HG03432 (cell line): Measurements from ENCODE around the gene HOXD10.

Experiments used
- ATAC-seq: cut with Tn5 transposase; IDR thresholded peaks from one replicate; pipeline ENCODE4 v1.9.1; 2021; ENCODE audit warnings: mild to moderate bottlenecking, moderate library complexity; ENCODE audit not compliant: unreplicated experiment

The HOXD10 gene

DNA sequence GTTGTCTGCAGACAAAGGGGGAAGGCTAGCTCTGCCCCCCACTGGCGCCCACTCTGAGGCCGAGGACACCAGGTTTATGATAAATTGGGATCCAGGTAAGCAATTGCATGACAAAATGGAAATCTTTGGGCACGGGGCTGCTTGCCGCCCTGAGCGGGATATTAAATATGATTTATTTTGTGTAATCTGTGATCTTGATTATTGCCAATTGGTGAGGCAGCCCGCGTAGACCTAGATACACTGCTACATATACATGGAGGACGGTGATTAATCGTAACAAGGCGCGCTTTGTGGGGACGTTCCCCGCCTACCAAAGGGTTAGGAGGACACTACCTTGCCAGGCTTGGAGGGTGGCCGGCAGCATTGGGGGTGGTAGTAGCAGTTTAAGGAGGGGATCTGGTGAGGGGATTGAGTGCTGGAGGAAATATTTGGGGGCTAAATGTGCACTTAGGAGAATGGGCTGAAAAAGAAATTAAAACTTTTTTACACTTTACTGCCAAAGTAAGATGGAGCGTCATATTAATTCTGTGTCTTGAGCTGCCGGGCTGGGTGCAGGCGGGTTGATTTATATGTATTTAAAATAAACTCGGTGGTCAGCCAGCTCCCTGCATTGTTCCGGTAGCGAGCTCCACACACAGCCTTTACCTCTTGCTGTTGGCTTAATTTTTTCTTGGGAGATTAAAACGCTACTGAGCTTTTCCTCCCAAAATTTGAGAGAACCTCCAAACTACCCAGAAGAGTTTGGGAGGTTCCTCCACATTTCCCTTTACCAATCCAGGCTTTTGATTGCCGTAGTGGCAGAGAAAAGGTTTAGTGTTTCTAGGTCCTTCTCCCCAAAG lies 44.6 kb downstream of the HOXD10 start:
- no peak for ATAC-seq

DNA sequence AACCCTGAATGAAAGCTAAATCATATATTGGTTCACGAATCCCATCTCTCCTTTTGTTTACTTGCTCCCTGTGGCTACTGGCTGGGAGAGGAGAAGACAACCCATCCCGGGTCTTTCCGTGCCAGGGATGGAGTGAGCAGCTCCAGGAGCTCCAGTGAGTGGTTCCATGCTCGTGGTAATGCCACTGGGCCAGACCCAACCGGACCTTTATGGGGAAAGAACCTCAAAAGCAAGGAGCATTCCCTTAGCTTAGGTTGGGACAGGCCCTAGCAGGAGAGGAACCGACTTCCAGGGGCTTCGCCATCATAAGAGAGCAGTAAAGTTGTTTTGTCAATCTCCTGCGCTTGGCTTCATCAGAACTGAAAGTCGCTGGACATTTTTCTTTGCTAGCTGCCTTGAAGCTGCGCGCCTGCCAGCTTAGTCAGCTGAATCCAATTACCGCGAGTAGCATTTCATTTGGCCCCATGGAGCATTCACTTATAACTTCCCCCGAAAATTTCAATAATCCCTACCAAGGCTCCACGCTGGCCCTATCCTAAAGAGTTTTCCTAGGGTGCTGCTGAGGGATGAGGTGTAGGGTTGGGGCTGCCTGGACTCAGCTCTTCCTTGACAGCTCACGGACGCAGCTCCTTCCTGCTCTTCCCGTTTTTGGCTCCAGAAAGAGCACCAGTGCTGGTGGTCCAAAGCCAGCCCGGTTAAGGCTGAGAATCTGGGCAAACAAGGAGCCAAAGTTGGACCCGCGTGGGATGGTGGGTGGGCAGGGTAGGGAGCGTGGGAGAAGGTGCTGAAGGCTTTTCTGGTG lies 45.4 kb downstream of the HOXD10 start:
- ATAC-seq, result no peak

DNA sequence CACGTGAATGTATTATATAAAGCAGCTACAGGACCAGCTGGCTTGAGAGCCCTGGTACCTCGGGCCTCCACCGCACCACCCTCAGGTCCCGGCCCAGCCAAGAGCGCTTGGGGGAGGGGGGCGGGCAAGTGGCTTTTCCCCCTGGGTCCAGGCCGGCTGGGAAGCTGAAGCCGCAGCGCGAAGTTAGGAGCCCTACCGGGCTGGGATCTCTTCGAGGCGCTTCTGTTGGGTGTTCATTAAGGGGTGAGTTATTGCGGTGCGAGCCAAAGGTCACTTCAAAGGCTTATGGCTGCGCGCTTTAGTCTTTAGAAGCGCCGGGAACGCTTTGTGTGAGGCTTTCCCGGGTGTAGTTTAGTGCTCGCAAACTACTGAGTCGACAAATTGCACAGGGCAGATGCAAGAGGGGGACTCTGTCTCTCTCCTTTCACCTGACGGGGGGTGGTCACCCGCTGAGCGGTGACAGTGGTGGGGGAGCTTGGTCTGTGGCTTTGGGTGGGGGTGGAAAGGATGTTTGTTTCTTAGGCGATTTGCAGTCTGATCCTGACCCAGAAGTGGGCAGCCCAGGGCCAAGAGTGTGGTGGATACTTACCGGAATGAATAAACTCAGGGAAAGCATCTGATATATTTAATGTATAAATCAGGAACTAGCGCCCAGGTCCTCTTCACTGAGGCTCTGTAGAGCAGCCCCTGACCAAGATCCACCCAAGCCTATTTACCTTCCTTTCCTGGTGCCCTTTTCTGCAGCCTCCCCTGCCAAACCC lies 46.5 kb downstream of the HOXD10 start:
- no peak for ATAC-seq

DNA sequence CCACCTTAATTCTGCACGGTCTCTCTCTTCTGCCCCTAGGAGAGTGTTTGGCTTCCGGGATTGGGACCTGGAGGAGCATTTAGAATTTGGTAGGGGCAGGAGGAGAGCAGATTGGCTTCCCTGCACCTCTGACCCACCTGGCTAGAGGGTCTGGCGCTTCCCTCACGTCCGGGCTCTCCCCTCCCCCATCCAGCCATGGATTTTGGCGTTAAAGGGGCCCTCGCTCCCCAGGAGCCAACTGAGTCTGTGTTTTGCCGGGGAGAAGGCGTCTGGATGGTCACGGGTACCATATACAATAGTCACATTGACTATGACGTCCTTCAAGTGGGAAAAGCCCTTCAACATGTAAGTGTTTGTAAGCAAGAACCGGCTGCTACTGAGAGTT lies 47.1 kb downstream of the HOXD10 start:
- no peak for ATAC-seq

DNA sequence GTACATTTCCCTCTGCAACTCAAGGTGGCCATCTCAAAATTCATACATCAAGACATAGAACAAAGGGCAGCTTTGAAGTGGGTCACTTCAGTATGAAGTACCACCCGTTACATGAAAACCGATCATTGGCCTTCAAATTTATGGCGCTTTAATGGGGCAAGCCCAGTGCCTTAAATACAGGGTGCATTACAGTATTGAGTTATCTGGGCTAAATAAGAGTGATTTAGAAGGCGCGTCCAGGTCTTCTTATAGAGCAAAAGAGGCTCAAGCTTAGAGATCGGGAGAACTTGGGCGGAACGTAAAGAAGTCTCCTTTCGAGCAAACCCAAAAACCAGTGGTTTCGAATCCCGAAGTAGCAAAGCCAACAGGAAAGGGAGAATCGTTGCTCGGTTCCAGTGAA lies 47.6 kb downstream of the HOXD10 start:
- no peak for ATAC-seq

DNA sequence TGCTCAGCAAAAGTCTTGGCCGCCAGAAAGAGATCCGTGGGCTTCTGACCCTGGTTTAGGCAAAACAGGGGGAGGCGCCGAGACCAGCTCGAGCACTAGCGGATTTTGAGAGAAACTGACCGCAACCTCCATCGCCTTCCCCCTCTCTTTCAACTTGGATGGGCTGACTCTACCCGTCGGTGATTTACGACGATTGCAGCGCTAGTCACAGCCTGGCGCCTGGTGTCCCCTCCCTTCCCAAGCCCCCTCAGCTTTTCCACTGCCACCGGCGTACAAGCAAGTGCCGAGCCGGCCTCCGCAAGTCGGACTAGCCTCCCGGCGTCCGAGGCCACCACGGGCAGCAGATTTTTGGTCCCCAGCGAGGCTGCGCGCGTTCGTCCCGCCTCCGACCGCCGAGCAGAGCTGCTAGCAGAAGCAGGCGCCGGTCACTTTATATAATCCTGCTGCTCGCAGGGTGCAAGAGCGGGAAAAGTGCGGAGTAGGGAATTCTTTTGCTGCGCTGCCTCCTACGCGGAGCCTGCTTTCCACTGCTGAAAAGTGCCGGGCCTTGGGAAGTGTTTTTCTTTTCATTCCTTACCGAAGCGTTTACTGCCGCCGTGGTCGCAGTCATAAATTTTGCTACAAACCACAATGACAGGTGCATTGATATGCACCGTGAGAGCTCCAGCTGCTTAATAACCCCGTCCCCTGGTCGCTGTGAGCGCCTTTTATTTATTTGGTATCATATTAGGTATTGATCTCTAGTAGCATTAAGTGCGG lies 48.2 kb downstream of the HOXD10 start:
- ATAC-seq, result no peak

DNA sequence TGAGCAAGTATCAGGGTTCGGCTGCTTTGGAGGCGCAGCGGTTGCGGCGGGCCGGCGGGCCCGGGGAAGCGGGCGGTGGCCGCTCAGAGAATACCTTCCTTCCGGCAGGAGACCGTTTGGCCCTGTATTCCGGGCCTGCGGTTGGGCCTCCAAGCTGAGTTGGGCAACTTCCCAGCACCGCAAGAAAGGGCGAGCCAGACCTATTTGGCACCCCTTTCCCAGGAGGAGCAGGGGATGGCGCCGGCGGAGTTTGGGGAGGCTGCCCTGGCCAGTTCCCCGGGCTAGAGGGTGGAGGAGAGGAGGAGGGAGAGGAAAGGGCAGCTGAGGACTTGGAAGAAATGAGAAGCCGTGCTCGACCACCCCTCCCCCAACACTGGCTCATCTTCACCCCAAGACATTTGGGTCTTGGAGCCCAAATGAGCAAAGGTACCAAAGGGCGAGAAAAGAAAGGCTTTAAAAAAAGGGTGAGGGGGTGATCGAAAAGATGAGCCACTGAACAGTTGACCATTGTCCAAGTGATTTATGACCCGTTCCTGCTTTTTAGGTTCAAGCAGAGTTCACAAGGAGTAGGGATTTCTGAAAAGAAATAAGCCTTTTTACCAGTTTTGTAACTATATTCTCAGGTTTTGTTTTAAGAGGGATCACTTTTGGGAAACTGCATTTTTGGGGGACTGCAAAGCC lies 48.9 kb downstream of the HOXD10 start:
- no peak for ATAC-seq

DNA sequence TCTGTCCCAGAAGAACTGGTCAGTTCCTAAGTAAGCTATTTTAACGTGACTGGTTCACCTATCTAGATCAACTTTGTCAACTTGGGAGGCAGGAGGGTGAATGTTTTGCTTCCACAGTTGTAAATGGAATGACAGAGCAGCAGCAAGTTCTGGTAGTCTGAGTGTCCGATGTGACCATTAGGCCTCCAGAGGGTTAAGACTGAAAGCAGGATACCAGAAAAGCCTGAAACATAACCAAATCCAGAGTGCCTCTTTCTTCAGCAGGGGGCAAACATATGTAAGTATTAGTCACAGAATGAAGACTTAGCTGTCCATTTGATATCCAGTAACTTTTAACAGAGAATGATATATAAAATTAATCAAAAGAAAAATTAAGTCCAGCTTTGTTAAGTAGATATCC lies 49.7 kb downstream of the HOXD10 start:
- ATAC-seq, result no peak

DNA sequence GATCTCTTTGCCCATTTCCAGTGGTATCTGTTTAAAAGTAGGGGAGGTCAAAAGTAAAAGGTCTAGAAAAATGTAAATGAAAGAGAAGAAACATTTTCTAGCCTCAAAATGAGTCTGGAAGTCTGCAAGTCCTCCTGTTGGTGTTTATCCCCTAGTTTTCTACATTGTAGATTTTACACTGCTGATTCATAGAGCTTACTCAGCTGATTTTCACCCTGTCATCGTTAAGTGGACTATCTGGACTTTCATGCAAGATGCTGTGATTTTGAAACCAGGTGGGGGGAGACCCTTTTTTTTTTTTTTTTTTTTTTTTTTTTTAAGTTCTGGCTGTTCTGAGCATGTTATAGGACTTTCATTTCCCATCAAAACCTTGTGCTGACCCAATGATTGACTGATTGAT lies 50.8 kb downstream of the HOXD10 start:
- ATAC-seq, result no peak

DNA sequence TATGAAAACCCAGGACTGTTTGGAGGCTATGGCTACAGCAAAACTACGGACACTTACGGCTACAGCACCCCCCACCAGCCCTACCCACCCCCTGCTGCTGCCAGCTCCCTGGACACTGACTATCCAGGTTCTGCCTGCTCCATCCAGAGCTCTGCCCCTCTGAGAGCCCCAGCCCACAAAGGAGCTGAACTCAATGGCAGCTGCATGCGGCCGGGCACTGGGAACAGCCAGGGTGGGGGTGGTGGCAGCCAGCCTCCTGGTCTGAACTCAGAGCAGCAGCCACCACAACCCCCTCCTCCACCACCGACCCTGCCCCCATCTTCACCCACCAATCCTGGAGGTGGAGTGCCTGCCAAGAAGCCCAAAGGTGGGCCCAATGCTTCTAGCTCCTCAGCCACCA lies 52.6 kb downstream of the HOXD10 start:
- ATAC-seq, result no peak
